Right lobe of liver (tissue), 4 donors: ENCODE data around the gene REEP5.
"Not testable (repeated sequence)": the region's sequence is repeated elsewhere in the genome, so short reads cannot be mapped to it uniquely, and the experiment has no call there.

Experiments
- POLR2A ChIP-seq: fragments of 450-650 bp; IDR thresholded peaks from one replicate; pipeline ENCODE4 v1.6.1; 2017; ENCODE audit warnings: antibody characterized with exemption, mild to moderate bottlenecking
- TF ChIP-seq, protein P1 (sequence below), 4 donors: fragments of 200-600 bp in 3 of 4; fragments of 450-650 bp in 1 of 4; IDR thresholded peaks; one replicate each; pipeline versions ENCODE4 v1.5.1 to v1.8.0; 2016 to 2022; ENCODE audit warnings: antibody characterized with exemption in 4 of 4, mild to moderate bottlenecking in 2 of 4
- donor health status: DM: no; HTN: no; CAD: no.
- donor health status: DM: no; HTN: no; CAD: no.
- donor health status: DM: no; HTN: yes; CAD: no.

DNA sequence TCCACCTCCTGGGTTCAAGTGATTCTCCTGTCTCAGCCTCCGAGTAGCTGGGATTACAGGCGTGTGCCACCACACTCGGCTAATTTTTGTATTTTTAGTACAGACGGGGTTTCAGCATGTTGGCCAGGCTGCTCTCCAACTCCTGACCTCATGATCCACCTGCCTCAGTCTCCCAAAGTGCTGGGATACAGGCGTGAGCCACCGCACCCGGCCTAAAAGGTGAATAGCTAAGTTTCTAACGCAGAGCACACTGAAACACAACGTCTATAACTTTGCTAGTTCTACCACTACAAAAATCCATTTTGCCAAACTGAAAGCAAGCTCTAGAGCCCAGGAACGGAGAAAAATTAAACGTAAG lies 61.5 kb downstream of the REEP5 start:
- TF ChIP-seq, protein P1, sequence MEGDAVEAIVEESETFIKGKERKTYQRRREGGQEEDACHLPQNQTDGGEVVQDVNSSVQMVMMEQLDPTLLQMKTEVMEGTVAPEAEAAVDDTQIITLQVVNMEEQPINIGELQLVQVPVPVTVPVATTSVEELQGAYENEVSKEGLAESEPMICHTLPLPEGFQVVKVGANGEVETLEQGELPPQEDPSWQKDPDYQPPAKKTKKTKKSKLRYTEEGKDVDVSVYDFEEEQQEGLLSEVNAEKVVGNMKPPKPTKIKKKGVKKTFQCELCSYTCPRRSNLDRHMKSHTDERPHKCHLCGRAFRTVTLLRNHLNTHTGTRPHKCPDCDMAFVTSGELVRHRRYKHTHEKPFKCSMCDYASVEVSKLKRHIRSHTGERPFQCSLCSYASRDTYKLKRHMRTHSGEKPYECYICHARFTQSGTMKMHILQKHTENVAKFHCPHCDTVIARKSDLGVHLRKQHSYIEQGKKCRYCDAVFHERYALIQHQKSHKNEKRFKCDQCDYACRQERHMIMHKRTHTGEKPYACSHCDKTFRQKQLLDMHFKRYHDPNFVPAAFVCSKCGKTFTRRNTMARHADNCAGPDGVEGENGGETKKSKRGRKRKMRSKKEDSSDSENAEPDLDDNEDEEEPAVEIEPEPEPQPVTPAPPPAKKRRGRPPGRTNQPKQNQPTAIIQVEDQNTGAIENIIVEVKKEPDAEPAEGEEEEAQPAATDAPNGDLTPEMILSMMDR (IDR thresholded peaks at IDR 0.05) = not testable (repeated sequence)
- TF ChIP-seq POLR2A = not testable (repeated sequence)
